Activated naive CD8-positive, alpha-beta T cell treated with anti-CD3 and anti-CD28 coated beads, Interleukin-2, amount 50 U/mL, for 16 hours (primary cell): Measurements from ENCODE around the gene NEK5.

ENCODE experiments used
- DNase-seq: peaks from one replicate; pipeline ENCODE4 v3.0.0-alpha.2; 2020; ENCODE audit warnings: low read depth, low spot score

NEK5 gene

DNA sequence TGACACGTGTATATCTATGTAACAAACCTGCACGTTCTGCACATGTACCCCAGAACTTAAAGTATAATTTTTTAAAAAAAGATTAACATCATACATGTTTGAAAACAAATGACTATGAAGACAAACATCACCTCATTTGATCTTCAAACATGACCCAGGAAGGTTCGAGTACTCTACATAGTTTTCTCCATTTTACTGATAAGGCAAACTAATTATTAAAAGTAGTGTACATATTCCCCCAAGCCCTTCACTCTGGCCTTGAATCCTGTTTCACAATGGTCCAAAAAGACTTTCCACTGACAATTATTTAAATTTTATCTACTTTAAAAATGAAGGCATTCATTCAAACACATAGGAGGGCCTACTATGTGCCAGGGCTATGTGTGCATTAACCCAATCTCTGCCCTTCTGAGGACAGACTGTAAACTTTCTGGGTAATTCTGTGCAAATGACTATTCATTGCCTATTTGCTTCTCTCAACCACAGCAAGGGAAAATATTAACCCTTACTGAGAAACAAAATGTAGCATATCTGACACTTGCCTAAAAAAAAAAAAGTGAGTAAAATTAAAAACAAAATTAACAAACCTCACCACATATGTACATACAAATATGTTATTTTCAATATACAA lies 139.8 kb downstream of the NEK5 start:
- DNase-seq, result no peak
